Activated CD4-positive, alpha-beta T cell treated with anti-CD3 and anti-CD28 coated beads for 24 hours (primary cell): ENCODE data around the gene U2AF2.
"Not testable (repeated sequence)": the region's sequence is repeated elsewhere in the genome, so short reads cannot be mapped to it uniquely, and the experiment has no call there.

Experiments used
- DNase-seq, 2 donors: peaks; one replicate each; pipeline ENCODE4 v3.0.0-alpha.2; 2020; ENCODE audit warnings: low read depth in 2 of 2

The U2AF2 gene

GRCh38 chr19:55711719-55712118 is 56.9 kb downstream of the U2AF2 start:
- DNase-seq, result no peak

GRCh38 chr19:55712804-55713631 is 58.2 kb downstream of the U2AF2 start:
- DNase-seq, result no peak

DNA sequence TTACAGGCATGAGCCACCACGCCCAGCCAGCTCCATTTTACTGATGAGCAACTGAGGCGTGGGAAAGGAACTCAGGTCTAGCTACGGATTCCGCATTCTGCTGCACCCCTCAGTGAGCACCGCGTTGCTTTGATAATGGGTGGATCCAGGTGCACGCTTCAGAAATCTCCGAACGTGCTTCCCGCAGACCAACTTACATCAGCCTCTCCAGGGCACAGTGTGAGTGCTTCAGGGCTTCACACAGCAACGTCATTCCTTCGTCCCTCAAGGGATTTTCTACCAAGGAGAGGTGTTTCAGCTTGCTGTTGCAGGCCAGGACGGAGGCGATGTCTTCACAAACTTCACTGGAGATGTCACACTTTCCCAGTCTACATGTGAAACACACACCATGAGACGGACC is 61.7 kb downstream of the U2AF2 start:
- no peak for DNase-seq

DNA sequence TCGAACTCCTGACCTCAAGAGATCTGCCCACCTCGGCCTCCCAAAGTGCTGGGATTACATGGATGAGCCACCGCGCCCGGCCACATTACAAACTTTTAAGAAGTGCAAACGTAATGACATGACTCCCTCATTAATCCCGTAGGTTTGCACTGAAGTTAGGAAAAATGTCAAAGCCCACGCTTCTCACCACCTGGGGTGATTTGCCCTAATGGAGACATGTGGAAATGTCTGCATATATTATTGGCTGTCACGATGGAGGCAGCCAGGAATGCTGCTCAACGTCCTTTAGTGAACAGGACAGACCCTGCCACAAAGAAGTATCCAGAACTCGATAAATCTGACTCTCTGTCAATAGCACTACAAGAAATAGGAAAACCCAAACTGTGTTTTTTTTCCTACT is 62.4 kb downstream of the U2AF2 start:
- DNase-seq, result no peak

DNA sequence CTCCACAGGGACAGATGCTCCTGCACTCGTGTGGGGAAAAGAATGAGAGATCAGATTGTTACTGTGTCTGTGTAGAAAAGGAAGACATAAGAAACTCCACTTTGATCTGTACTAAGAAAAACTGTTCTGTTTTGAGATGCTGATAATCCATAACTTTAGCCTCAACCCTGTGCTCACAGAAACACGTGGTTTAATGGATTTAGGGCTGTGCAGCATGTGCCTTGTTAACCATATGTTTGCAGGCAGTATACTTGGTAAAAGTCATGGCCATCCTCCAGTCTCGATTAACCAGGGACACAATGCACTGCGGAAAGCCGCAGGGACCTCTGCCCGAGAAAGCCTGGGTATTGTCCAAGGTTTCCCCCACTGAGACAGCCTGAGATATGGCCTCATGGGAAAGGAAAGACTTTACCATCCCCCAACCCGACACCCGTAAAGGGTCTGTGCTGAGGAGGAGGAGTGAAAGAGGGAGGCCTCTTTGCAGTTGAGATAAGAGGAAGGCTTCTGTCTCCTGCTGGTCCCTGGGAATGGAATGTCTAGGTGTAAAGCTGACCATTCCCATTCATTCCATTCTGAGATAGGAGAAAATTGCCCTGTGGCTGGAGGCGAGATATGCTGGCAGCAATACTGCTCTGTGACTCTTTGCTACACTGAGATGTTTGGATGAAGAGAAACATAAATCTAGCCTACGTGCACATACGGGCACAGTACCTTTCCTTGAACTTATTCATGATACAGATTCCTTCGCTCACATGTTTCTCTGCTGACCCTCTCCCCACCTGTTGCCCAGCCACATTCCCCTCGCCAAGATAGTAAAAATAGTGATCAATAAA is 63.3 kb downstream of the U2AF2 start:
- not testable (repeated sequence) for DNase-seq

GRCh38 chr19:55720214-55720746 is 65.4 kb downstream of the U2AF2 start:
- DNase-seq, result no peak

DNA sequence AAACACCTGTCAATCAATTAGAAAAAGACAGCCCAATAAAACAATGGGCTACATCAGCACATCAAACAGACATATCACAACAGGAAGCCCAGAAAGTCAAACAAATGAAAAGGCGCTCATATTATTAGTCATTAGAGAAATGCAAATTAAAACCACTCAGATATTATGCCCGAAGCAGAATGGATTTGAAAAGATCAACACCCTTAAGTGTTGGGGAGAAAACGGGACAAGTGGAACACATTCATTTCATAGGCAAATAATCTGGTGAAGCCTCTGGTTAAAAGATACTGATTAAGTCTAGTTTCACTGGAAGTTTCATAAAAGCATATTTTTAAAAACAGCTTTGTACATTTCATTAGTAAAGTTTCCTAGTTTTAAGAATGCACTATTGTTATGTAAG is 66.0 kb downstream of the U2AF2 start:
- DNase-seq, result no peak

- DNase-seq, result no peak
Observed at GRCh38 chr19:55723491-55723890, 68.7 kb downstream of the U2AF2 start.
